Natural killer cell treated with Interleukin-12 subunit alpha and Interleukin-12 subunit beta and Interleukin-15 and Interleukin-18, amount 100 ng/mL, for 72 hours (primary cell): ENCODE measurements around the gene TLE3. TPM values are rescaled to one million over a fixed set of nuclear protein-coding genes. Genes with fewer than 3 reads are reported as not detected.

Experiments
- ATAC-seq, 2 donors: fragments of 150-1000 bp; cut with Tn5 transposase in 1 of 2; sonication (Bioruptor Pico), chemical (Tn5 transposase) in 1 of 2; 2 replicates each; pipeline ENCODE4 v1.10.0; 2021
- DNase-seq: peaks from one replicate; pipeline ENCODE4 v3.0.0; 2022; ENCODE audit warnings: low spot score
- H3K27ac Mint-ChIP-seq, 2 donors: 1 replicate in 1 of 2; 2 replicates in 1 of 2; pipeline ENCODE4 v1.8.0; 2022; ENCODE audit warnings: mixed read lengths in 2 of 2, mild to moderate bottlenecking in 1 of 2, moderate library complexity in 1 of 2
- H3K27me3 Mint-ChIP-seq, 2 donors: 1 replicate in 1 of 2; 2 replicates in 1 of 2; pipeline ENCODE4 v1.8.0; 2022; ENCODE audit warnings: mixed read lengths in 2 of 2
- H3K36me3 Mint-ChIP-seq: one replicate; pipeline ENCODE4 v1.8.0; 2022; ENCODE audit warnings: mixed read lengths
- H3K4me1 Mint-ChIP-seq, 2 donors: 1 replicate in 1 of 2; 2 replicates in 1 of 2; pipeline ENCODE4 v1.8.0; 2022; ENCODE audit warnings: low read depth in 2 of 2, mixed read lengths in 2 of 2, mild to moderate bottlenecking in 1 of 2
- H3K4me3 Mint-ChIP-seq: one replicate; pipeline ENCODE4 v1.8.0; 2022; ENCODE audit warnings: mixed read lengths
- H3K9me3 Mint-ChIP-seq: 2 replicates; pipeline ENCODE4 v1.8.0; 2022; ENCODE audit warnings: mixed read lengths
- total RNA-seq, 2 donors: library from RNA; stranded (reverse); gene quantifications; one replicate each; pipeline ENCODE4 v1.2.3, GENCODE V29; 2022

Gene TLE3
- total RNA-seq, 2 donors from 2014 or later = 57.6 to 128 TPM

- Mint-ChIP-seq H3K4me1 (peaks cover 37 to 49% of the 10 kb centered on the region in 2 donors), H3K9me3 (no peaks in the 10 kb centered on the region), H3K27ac (peak overlapping the region; percentile 97 to 99), H3K4me3 (peak overlapping the region; percentile 93), H3K36me3 (no peaks in the 10 kb centered on the region), H3K27me3 (peaks cover 7 to 23% of the 10 kb centered on the region in 2 donors)
- DNase-seq (no peak), ATAC-seq (no peak)
Observed at GRCh38 chr15:70099967-70100473, 2.3 kb upstream of the TLE3 start.

DNA sequence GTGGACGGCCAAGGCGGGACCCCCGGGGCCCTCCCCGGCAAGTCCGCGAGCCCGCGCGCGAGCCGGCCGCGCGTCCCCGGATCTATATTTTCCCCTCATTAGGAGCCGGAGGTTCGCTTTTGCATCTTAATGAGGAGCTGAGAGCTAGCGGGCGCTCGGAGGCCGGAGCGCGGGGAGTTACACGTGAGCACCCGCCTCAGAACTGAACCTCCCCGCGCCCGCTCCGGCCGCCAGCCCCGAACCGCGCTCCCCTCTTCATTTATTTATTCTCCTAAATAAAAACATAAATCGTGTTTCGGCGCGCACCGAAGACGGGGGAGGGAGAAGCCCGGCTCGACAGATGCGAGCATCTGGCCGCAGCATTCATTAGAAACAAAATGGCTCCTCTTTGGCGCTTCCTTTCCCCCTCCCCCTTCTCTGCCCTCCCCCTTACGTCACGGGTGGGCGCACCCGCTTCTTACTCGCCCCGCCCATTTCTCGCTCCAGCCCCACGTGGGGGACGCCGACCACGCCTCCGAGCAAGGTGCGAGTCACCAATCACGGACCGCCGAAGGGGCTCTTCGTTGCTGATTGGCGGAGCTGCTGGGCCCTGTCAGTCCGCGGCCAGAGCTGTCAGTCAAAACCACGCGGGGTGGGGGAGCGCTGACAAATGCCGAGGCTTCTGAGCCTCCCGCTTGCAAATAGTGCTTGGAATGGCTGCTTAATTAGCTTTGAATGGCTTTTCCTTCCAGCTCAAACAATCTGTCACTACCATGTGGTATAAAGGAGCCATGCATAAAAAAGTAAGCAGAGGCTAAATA lies 1.6 kb upstream of the TLE3 start:
- Mint-ChIP-seq H3K27ac (peak overlapping the region; percentile 97 to 99), H3K9me3 (no peaks in the 10 kb centered on the region), H3K27me3 (peaks cover 7 to 21% of the 10 kb centered on the region in 2 donors), H3K4me3 (peak overlapping the region; percentile 93), H3K36me3 (peaks cover 2% of the 10 kb centered on the region), H3K4me1 (peaks cover 44 to 55% of the 10 kb centered on the region in 2 donors)
- ATAC-seq = peak; percentile 79 to 88
- peak; percentile 100 for DNase-seq

- Mint-ChIP-seq H3K27me3 (peaks cover 7 to 22% of the 10 kb centered on the region in 2 donors), H3K27ac (peak overlapping the region; percentile 97 to 99), H3K9me3 (no peaks in the 10 kb centered on the region), H3K4me3 (peak overlapping the region; percentile 96), H3K36me3 (peaks cover 8% of the 10 kb centered on the region), H3K4me1 (peaks cover 46 to 60% of the 10 kb centered on the region in 2 donors)
- peak in 1 of 2 donors; percentile 0 for ATAC-seq
- DNase-seq = no peak
Observed at GRCh38 chr15:70098461-70099166, 897 bp upstream of the TLE3 start.

GRCh38 chr15:70098153-70098460 lies 390 bp upstream of the TLE3 start:
- H3K36me3 Mint-ChIP-seq = peaks cover 12% of the 10 kb centered on the region
- H3K27ac Mint-ChIP-seq = peak overlapping the region; percentile 82 to 86
- ATAC-seq (no peak), DNase-seq (no peak)
- no peaks in the 10 kb centered on the region for H3K9me3 Mint-ChIP-seq
- H3K27me3 Mint-ChIP-seq = peaks cover 7 to 18% of the 10 kb centered on the region in 2 donors
- peak overlapping the region; percentile 96 for H3K4me3 Mint-ChIP-seq
- peaks cover 45 to 59% of the 10 kb centered on the region in 2 donors for H3K4me1 Mint-ChIP-seq

GRCh38 chr15:70097063-70097320 lies 725 bp downstream of the TLE3 start:
- Mint-ChIP-seq H3K9me3 (no peaks in the 10 kb centered on the region), H3K27ac (peak overlapping the region; percentile 88 to 91), H3K36me3 (peaks cover 20% of the 10 kb centered on the region), H3K4me1 (peaks cover 49 to 61% of the 10 kb centered on the region in 2 donors), H3K27me3 (peaks cover 0 to 15% of the 10 kb centered on the region in 2 donors), H3K4me3 (peak overlapping the region; percentile 96)
- ATAC-seq = no peak
- DNase-seq = no peak

DNA sequence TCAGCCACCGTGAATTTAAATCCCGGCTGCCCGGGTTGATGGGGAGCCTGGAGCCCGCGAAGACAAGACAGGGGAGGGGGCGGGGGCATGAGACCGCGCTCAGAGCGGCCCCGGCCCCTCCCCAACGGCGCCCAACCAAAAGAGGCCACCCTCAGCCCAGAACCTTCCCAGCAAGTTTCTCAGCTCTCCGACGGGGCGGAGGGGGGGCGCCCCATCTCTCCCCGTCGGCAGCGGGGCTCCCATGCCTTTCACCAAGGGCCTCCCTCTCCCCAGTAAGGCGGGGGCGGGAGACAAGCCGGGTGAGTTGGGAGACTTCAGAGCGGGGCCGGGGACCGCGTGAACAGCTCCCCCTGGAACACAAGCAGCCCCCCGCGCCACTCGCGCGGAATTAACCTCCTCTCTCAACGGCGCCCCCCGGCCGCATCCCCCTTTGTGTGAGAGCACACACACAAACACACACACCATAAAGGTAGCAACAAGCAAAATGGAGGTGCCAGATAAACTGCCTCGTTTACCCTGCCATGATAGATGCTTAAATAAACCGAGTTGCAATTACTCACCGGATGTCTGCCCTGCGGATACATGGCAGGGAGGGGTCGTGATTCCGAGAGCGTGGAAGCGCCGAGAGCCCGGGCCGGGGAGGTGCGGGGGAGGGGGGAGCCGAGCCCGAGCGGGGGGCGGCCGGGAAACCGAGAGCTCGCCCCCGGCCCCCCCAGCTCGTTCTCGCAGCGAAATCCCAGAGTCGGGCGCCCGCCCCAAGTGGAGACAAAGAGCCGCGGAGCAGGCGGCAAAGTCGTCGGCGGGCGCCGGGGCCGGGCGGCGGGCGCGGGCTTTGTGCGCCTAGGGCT lies 1.3 kb downstream of the TLE3 start:
- peaks cover 20% of the 10 kb centered on the region for H3K36me3 Mint-ChIP-seq
- peak overlapping the region; percentile 88 to 91 for H3K27ac Mint-ChIP-seq
- H3K27me3 Mint-ChIP-seq = peaks cover 0 to 12% of the 10 kb centered on the region in 2 donors
- H3K4me1 Mint-ChIP-seq = peaks cover 55 to 66% of the 10 kb centered on the region in 2 donors
- H3K4me3 Mint-ChIP-seq = peak overlapping the region; percentile 99
- no peaks in the 10 kb centered on the region for H3K9me3 Mint-ChIP-seq
- no peak for ATAC-seq
- no peak for DNase-seq

GRCh38 chr15:70095408-70096214 lies 2.1 kb downstream of the TLE3 start:
- Mint-ChIP-seq H3K27me3 (peaks cover 0 to 12% of the 10 kb centered on the region in 2 donors), H3K4me3 (peak overlapping the region; percentile 99), H3K36me3 (peaks cover 22% of the 10 kb centered on the region), H3K4me1 (peaks cover 61 to 70% of the 10 kb centered on the region in 2 donors), H3K9me3 (no peaks in the 10 kb centered on the region), H3K27ac (peak overlapping the region in 1 of 2 donors; percentile 88)
- DNase-seq (no peak), ATAC-seq (no peak)

- no peak for DNase-seq
- H3K4me1 Mint-ChIP-seq = peaks cover 67 to 73% of the 10 kb centered on the region in 2 donors
Observed at GRCh38 chr15:70094690-70095311, 2.9 kb downstream of the TLE3 start.

GRCh38 chr15:70093481-70094319 lies 4.0 kb downstream of the TLE3 start:
- no peak for DNase-seq
- Mint-ChIP-seq H3K4me1 (peaks cover 63 to 76% of the 10 kb centered on the region in 2 donors), H3K9me3 (no peaks in the 10 kb centered on the region), H3K4me3 (peak overlapping the region; percentile 99), H3K36me3 (peaks cover 31% of the 10 kb centered on the region), H3K27ac (peak overlapping the region in 1 of 2 donors; percentile 96), H3K27me3 (peaks cover 0 to 12% of the 10 kb centered on the region in 2 donors)
- no peak for ATAC-seq

More at GRCh38 chr15:70094690-70095311, 2.9 kb downstream of the TLE3 start:
- peak overlapping the region; percentile 31 to 70 for H3K27ac Mint-ChIP-seq
- peaks cover 0 to 12% of the 10 kb centered on the region in 2 donors for H3K27me3 Mint-ChIP-seq
- H3K9me3 Mint-ChIP-seq = no peaks in the 10 kb centered on the region
- H3K36me3 Mint-ChIP-seq = peaks cover 30% of the 10 kb centered on the region
- H3K4me3 Mint-ChIP-seq = peak overlapping the region; percentile 99
- ATAC-seq = no peak

- no peak for ATAC-seq
- peak overlapping the region; percentile 61 to 96 for H3K27ac Mint-ChIP-seq
- H3K4me3 Mint-ChIP-seq = peak overlapping the region; percentile 99
- H3K9me3 Mint-ChIP-seq = no peaks in the 10 kb centered on the region
- peaks cover 60 to 76% of the 10 kb centered on the region in 2 donors for H3K4me1 Mint-ChIP-seq
- no peak for DNase-seq
- peaks cover 0 to 14% of the 10 kb centered on the region in 2 donors for H3K27me3 Mint-ChIP-seq
- peaks cover 31% of the 10 kb centered on the region for H3K36me3 Mint-ChIP-seq
Observed at GRCh38 chr15:70093070-70093469, 4.6 kb downstream of the TLE3 start.

DNA sequence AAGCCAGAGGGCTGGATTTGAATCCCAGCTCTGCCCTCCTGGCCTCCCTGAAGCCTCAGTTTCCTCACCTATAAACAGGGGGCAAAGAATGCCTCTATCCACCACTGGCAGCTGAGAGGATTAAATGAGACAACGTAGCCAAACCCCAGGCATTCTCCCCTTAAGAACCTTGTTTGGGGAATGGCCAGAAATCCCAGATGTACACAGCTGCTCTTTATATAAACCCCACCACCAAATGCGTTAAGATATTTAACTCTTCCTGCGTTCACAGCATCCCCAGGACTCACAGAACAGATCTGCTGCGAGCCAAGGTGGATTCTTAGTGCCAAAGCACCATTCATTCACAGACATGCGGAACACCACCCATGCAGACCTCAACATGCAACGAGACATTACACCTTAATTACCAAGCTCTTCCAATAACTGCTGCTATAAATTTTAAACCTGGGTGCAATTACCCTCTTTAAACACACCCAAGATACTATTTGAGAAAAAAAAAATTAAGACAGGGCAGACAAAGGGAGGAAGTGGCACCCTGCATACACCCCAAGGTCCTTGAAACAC lies 5.2 kb downstream of the TLE3 start:
- ATAC-seq (no peak), DNase-seq (no peak)
- Mint-ChIP-seq H3K27ac (peak overlapping the region; percentile 61 to 96), H3K4me3 (peak overlapping the region; percentile 99), H3K27me3 (peaks cover 0 to 14% of the 10 kb centered on the region in 2 donors), H3K36me3 (peaks cover 31% of the 10 kb centered on the region), H3K4me1 (peaks cover 59 to 76% of the 10 kb centered on the region in 2 donors), H3K9me3 (no peaks in the 10 kb centered on the region)
